Limb (tissue), 2 donors: ENCODE measurements around the gene TBC1D22A.

Source experiments
- DNase-seq, 2 donors: peaks; one replicate each; pipeline ENCODE4 v3.0.0-alpha.2; 2016; ENCODE audit errors: extremely low spot score in 2 of 2

Gene TBC1D22A

DNA sequence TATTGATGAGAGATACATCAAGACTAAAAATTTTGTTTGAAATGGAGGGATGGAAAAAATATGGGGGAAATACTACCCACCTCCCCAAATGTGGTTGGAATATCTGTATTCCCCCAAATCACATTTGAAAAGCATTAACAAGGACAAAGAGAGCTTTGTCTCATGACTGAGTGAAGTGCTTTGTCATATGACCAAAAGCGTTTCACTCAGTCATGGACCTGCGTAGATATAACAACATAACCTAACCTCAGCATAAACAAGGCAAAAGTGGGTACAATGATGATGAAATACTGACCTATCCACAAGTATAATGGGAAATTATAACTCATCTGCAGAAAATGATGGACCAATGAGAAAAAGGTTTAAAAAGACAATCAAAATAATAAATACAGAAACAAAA is 418.3 kb downstream of the TBC1D22A start:
- no peak for DNase-seq

GRCh38 chr22:47187176-47187957 is 424.9 kb downstream of the TBC1D22A start:
- no peak for DNase-seq

DNA sequence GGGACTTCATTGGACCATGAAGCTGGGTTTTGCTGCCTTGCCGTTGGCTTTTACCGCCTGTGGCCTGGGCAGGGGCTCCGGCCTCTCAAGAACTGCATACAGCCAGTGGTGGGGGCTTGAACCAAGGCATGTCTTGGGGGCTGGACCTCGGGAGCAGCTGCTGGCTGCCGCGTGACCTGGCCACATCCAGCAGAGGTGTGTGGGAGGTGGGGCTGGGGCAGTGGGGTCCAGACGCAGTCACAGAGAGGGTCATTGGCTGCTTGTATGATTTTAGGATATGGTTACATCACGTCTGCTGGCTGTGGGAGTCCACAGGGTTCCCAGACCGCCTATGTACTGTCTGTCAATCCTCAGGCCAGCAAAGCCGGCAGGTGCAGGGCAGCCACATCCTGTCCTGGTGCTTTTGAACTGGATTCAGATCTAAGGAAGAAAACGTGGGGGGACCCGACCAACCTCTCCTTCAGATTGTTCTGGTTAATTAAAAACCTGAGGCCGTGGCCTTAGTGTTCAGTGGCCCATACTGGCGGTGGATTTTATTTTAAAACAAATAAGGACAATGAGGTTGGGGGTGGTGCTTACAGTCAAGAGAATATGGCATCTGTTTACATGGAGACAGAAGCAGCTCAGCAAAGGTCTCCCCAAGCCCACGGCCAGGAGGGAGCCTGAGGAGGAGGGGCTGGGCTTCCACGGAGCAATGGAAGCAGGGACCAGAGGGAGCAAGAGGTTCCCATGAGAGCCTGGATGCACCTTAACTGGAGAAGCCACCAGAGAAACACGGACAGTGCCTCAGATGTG is 426.0 kb downstream of the TBC1D22A start:
- DNase-seq: peak in 1 of 2 donors; percentile 10

- peak in 1 of 2 donors; percentile 20 for DNase-seq
Measured at GRCh38 chr22:47189056-47189916, 426.8 kb downstream of the TBC1D22A start.

- DNase-seq: peak in 1 of 2 donors; percentile 26
Measured at GRCh38 chr22:47190276-47190956, 428.0 kb downstream of the TBC1D22A start.

DNA sequence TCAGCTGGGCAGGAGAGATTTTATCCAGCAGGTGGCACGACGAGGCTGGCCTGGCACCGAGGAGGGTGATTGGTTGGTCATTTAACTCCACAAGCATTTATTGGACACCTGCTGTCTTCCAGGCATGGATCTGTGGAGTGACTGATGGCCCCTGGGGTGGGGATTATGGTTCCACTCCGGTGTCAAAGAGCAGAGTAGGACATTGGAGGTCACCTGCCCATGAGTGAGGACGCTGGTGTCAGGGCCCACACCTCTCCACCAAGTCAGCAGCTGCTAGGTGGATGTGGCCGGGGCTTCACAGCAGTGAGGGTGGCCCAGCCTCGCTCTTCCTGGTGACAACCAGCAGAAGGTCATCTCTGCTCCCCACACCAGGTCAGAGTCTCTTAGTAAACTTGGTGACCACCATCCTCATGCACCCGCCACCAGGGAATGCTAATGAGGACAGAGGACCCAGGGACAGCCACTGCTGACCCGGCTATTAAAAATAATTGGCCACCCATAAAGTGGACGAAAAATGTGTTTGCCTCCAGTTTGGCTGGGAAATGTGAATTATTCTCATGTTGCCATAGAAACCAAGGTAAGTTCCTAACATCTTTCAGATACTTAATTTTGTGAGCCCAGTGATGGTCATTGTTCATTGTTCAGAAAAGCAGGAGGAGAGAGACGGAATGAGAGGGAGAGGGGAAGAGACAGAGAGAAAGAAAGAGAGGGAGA is 428.7 kb downstream of the TBC1D22A start:
- DNase-seq: peak in 1 of 2 donors; percentile 15

DNA sequence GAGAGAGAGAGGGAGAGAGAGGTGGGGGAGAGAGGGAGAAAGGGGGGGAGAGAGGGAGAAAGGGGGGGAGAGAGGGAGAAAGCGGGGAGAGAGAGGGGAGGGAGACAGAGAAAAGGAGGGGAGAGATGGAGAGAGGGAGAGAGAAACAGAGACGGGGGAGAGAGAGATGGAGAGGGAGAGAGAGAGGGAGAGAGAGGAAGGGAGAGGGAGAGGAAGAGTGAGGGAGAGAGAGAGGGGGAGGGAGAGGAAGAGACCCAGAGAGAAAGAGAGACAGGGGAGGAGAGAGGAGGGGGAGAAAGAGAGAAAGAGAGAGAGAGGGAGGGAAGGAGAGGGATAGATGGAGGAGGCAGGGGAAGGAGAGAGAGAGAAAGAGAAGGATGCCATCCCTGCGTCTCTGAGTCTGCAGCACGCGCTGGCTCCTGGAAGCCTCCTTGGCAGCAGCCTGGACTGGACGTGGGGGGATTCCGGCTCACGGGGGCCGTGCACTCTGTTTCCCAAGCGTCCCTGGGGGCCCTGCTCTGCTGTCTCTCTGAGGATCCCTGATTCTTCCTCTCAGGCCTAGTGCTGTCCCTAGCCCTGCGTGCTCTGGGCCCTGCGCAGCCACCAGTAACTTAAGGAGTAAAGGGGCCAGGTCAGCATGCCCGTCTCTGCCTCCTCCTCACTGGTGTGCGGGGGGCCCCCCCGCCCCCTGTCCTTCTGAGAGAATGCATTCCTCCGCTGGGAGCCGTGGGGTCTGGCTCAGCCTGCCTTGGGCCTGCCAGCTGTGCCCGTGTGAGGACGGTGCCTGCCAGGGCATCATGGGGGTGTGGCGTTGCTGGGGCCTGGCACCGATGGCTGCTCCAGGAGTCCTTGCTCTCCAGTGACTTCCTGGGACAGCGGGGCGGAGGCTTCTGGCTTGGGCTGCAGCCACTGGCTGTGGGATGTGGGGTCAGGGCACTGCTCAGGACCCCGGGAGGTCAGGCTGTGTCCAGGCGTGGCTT is 429.5 kb downstream of the TBC1D22A start:
- DNase-seq: no peak

GRCh38 chr22:47192651-47193437 is 430.4 kb downstream of the TBC1D22A start:
- DNase-seq: peak in 1 of 2 donors; percentile 46

- no peak for DNase-seq
Measured at GRCh38 chr22:47193606-47194329, 431.3 kb downstream of the TBC1D22A start.

DNA sequence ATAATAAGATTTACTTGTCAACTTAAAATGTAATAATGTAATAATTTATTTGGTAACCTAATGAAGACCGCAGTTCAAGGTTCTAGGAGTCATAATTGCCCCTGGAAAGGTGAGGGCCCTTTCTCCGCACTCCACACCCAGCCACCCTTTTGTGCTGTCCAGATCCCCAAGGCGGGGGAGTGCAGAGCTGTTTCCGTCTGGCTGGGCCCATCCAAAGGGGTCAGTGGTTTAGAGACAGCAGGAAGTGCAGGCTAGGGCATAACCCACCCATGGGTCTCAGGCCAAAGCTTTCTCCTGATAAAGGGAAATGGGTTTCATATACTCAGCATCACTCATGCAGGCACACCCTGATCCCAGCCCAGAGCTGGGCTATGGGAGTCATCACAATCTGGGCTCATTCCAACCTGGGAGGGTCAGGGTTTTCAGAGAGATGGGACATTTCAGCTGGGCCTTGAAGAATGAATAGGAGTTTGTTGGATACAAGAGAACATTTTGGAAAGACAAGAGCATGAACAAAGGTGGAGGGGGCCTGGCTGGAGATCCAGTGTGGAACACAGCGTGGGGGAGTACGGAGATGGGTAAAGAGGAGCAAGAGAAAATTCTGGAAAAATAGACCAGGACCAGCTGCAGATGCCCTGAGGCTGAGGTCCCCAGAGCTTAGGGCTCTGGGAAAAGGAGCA is 432.2 kb downstream of the TBC1D22A start:
- DNase-seq: no peak

- DNase-seq: no peak
Measured at GRCh38 chr22:47195156-47195483, 432.7 kb downstream of the TBC1D22A start.

- no peak for DNase-seq
Measured at GRCh38 chr22:47195484-47196165, 433.2 kb downstream of the TBC1D22A start.

DNA sequence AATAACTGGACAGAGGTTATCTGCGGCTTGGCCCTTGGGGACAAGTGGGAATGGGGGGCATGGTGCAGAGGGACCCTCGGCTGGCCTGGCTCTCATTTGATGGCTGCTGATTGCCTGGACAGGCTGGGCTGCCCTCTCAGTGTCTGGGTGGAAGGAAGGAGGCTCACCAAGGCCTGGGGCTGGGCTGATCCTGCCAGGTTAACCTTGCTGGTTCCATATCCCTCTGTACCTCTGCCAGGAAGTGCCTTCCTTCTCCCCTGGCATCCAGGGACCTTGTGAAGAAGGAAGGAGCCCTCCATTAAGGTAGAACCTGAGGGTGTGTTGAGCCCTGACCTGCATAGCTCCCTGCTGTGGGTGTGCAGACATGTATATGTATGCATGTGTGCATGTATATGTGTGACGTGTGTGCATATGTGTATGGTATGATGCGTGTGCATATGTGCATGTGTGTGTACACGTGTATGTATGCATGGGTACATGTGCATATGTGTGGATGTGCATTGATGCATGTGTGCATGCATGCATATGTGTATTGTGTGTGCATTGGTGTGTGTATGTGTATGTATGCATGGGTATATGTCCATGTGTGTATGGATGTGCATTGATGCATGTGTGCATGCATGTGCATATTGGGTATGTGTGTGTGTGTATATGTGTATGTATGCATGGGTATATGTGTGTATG is 433.9 kb downstream of the TBC1D22A start:
- DNase-seq: no peak

DNA sequence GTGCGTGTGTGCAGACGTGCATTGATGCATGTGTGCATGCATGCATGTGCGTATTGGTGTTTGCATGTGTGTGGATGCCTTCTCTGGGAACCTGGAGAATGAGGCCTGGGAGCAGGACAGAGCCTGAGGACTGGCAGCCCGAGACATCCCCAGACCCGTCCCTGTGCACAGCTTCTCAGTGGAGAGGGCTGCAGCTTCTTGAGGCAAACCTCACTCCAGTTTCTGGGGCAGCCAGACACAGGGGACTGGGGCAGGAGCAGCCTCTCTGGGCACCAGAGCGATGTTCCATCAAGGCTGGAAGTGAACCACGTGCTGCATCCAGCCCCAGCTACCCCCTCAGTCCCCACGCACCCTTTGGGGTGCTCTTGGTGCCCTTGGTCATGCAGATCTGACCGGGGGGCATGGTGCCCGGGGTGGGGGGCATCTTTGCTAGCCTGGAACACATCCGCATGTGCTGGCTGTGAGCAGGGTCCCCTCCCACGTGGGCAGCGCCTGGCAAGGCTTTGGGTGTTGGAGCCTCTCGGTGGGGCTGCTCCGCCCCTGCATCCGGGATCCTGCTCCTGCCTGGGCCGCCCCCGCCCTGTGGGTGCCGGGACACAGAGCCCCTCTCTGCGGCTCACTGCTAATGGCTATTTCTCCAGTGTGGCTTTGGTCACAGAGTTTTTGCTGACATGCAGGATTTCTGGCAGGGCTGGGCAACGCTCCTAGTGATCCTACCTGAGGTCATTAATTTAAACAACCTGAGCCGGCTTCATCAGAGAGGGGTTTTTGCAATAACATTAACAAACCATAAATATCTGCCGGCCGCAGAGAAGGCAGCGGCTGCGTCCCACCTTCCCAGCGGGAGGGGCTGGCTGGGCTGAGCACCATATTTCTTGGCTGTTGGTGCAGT is 434.7 kb downstream of the TBC1D22A start:
- peak in 1 of 2 donors; percentile 52 for DNase-seq
